Measurements from ENCODE around the gene CCIN.
A peak's percentile ranks its signal among the peaks of the same experiment; 100 is the strongest.
"Not testable (repeated sequence)": the region's sequence is repeated elsewhere in the genome, so short reads cannot be mapped to it uniquely, and the experiment has no call there.

Gene CCIN

GRCh38 chr9:36147441-36148175, 21.6 kb upstream of the CCIN start:
- Mint-ChIP-seq H3K4me1 (ENCODE audit: low read depth) (peaks cover 76% of the 10 kb centered on the region), H3K9me3 (peaks cover 19% of the 10 kb centered on the region), H3K36me3 (ENCODE audit: low read depth) (peaks cover 62% of the 10 kb centered on the region), H3K4me3 (peak overlapping the region; percentile 16), H3K27me3 (ENCODE audit: low read depth) (no peaks in the 10 kb centered on the region), H3K27ac (peak overlapping the region; percentile 42)

GRCh38 chr9:36148311-36149051, 20.7 kb upstream of the CCIN start:
- peaks cover 61% of the 10 kb centered on the region for H3K36me3 Mint-ChIP-seq (ENCODE audit: low read depth)
- peak overlapping the region; percentile 17 for H3K27ac Mint-ChIP-seq
- H3K9me3 Mint-ChIP-seq, result peaks cover 19% of the 10 kb centered on the region
- no peaks in the 10 kb centered on the region for H3K27me3 Mint-ChIP-seq (ENCODE audit: low read depth)
- H3K4me1 Mint-ChIP-seq (ENCODE audit: low read depth), result peaks cover 73% of the 10 kb centered on the region
- no peak overlapping the region for H3K4me3 Mint-ChIP-seq

GRCh38 chr9:36149197-36149596, 20.0 kb upstream of the CCIN start:
- H3K4me3 Mint-ChIP-seq, result no peak overlapping the region
- H3K27ac Mint-ChIP-seq, result no peak overlapping the region
- H3K4me1 Mint-ChIP-seq (ENCODE audit: low read depth), result peaks cover 71% of the 10 kb centered on the region
- H3K36me3 Mint-ChIP-seq (ENCODE audit: low read depth), result peaks cover 61% of the 10 kb centered on the region
- no peaks in the 10 kb centered on the region for H3K27me3 Mint-ChIP-seq (ENCODE audit: low read depth)
- H3K9me3 Mint-ChIP-seq, result peaks cover 19% of the 10 kb centered on the region

GRCh38 chr9:36150574-36151315, 18.4 kb upstream of the CCIN start:
- Mint-ChIP-seq H3K9me3 (peaks cover 13% of the 10 kb centered on the region), H3K4me3 (peak overlapping the region; percentile 77), H3K36me3 (ENCODE audit: low read depth) (peaks cover 56% of the 10 kb centered on the region), H3K27ac (peak overlapping the region; percentile 97), H3K4me1 (ENCODE audit: low read depth) (peaks cover 62% of the 10 kb centered on the region), H3K27me3 (ENCODE audit: low read depth) (no peaks in the 10 kb centered on the region)

- Mint-ChIP-seq H3K4me1 (ENCODE audit: low read depth) (peaks cover 55% of the 10 kb centered on the region), H3K36me3 (ENCODE audit: low read depth) (peaks cover 53% of the 10 kb centered on the region), H3K27ac (peak overlapping the region; percentile 97), H3K9me3 (peaks cover 5% of the 10 kb centered on the region), H3K4me3 (peak overlapping the region; percentile 80), H3K27me3 (ENCODE audit: low read depth) (no peaks in the 10 kb centered on the region)
These were observed 17.6 kb upstream of the CCIN start for GRCh38 chr9:36151316-36152210.

- H3K4me3 Mint-ChIP-seq, result no peak overlapping the region
- H3K4me1 Mint-ChIP-seq (ENCODE audit: low read depth), result peaks cover 49% of the 10 kb centered on the region
- no peaks in the 10 kb centered on the region for H3K9me3 Mint-ChIP-seq
- peaks cover 45% of the 10 kb centered on the region for H3K36me3 Mint-ChIP-seq (ENCODE audit: low read depth)
- H3K27me3 Mint-ChIP-seq (ENCODE audit: low read depth), result no peaks in the 10 kb centered on the region
- H3K27ac Mint-ChIP-seq, result peak overlapping the region; percentile 77
These were observed 16.3 kb upstream of the CCIN start for GRCh38 chr9:36152741-36153438.

GRCh38 chr9:36153746-36154145, 15.4 kb upstream of the CCIN start:
- no peaks in the 10 kb centered on the region for H3K9me3 Mint-ChIP-seq
- H3K36me3 Mint-ChIP-seq (ENCODE audit: low read depth), result peaks cover 48% of the 10 kb centered on the region
- H3K27me3 Mint-ChIP-seq (ENCODE audit: low read depth), result no peaks in the 10 kb centered on the region
- peak overlapping the region; percentile 43 for H3K27ac Mint-ChIP-seq
- no peak overlapping the region for H3K4me3 Mint-ChIP-seq
- peaks cover 48% of the 10 kb centered on the region for H3K4me1 Mint-ChIP-seq (ENCODE audit: low read depth)

- Mint-ChIP-seq H3K27ac (peak overlapping the region; percentile 43), H3K27me3 (ENCODE audit: low read depth) (no peaks in the 10 kb centered on the region), H3K4me3 (no peak overlapping the region), H3K36me3 (ENCODE audit: low read depth) (peaks cover 49% of the 10 kb centered on the region), H3K9me3 (no peaks in the 10 kb centered on the region), H3K4me1 (ENCODE audit: low read depth) (peaks cover 44% of the 10 kb centered on the region)
These were observed 14.7 kb upstream of the CCIN start for GRCh38 chr9:36154331-36154952.

- Mint-ChIP-seq H3K4me3 (no peak overlapping the region), H3K9me3 (no peaks in the 10 kb centered on the region), H3K36me3 (ENCODE audit: low read depth) (peaks cover 46% of the 10 kb centered on the region), H3K4me1 (ENCODE audit: low read depth) (peaks cover 37% of the 10 kb centered on the region), H3K27ac (no peak overlapping the region), H3K27me3 (ENCODE audit: low read depth) (no peaks in the 10 kb centered on the region)
These were observed 13.1 kb upstream of the CCIN start for GRCh38 chr9:36156116-36156515.

GRCh38 chr9:36158122-36158521, 11.1 kb upstream of the CCIN start:
- H3K36me3 Mint-ChIP-seq (ENCODE audit: low read depth), result peaks cover 46% of the 10 kb centered on the region
- H3K27me3 Mint-ChIP-seq (ENCODE audit: low read depth), result no peaks in the 10 kb centered on the region
- H3K4me3 Mint-ChIP-seq, result no peak overlapping the region
- H3K9me3 Mint-ChIP-seq, result no peaks in the 10 kb centered on the region
- peaks cover 30% of the 10 kb centered on the region for H3K4me1 Mint-ChIP-seq (ENCODE audit: low read depth)
- no peak overlapping the region for H3K27ac Mint-ChIP-seq

GRCh38 chr9:36158917-36159316, 10.3 kb upstream of the CCIN start:
- Mint-ChIP-seq H3K27me3 (ENCODE audit: low read depth) (no peaks in the 10 kb centered on the region), H3K27ac (no peak overlapping the region), H3K4me1 (ENCODE audit: low read depth) (peaks cover 23% of the 10 kb centered on the region), H3K9me3 (no peaks in the 10 kb centered on the region), H3K4me3 (no peak overlapping the region), H3K36me3 (ENCODE audit: low read depth) (peaks cover 45% of the 10 kb centered on the region)

- H3K4me1 Mint-ChIP-seq (ENCODE audit: low read depth), result peaks cover 18% of the 10 kb centered on the region
- not testable (repeated sequence) for H3K27me3 Mint-ChIP-seq (ENCODE audit: low read depth); H3K9me3 Mint-ChIP-seq; H3K27ac Mint-ChIP-seq; H3K4me3 Mint-ChIP-seq
- peaks cover 40% of the 10 kb centered on the region for H3K36me3 Mint-ChIP-seq (ENCODE audit: low read depth)
These were observed 9.7 kb upstream of the CCIN start for GRCh38 chr9:36159509-36159908.

- Mint-ChIP-seq H3K36me3 (ENCODE audit: low read depth) (peaks cover 36% of the 10 kb centered on the region), H3K4me1 (ENCODE audit: low read depth) (peaks cover 15% of the 10 kb centered on the region)
- H3K27me3 Mint-ChIP-seq (ENCODE audit: low read depth); H3K27ac Mint-ChIP-seq; H3K9me3 Mint-ChIP-seq; H3K4me3 Mint-ChIP-seq: not testable (repeated sequence)
These were observed 9.1 kb upstream of the CCIN start for GRCh38 chr9:36160126-36160525.

All from T-helper 1 cell treated with Interleukin-12 subunit alpha and Interleukin-12 subunit beta and Interleukin-4 antibody, amounts not matched to agents 30 μg/mL and 1 μg/mL, for 36 hours (primary cell).